HepG2 (cell line): ENCODE data around the gene OR8A1. TPM values are rescaled to one million over a fixed set of nuclear protein-coding genes. Genes with fewer than 3 reads are reported as not detected.

Source experiments
- ATAC-seq: fragments of 200-7000 bp; cut with Tn5 transposase; 3 replicates; pipeline ENCODE4 v1.9.1; 2020; ENCODE audit warnings: mild to moderate bottlenecking, moderate library complexity
- BruUV-seq: library from RNA; stranded (reverse); fragments of 400-500 nt; replicated peaks from 2 replicates; lab custom pipeline; 2021; lab: Mats Ljungman, UMichigan
- CTCF ChIA-PET: fragments of 300-600 bp; formaldehyde crosslinking; extraction: SDS; loops from one replicate; lab custom pipeline; 2021; ENCODE audit warnings: low total read pairs, inconsistent platforms, low intra/inter-chr PET ratio; lab: Yijun Ruan, JAX
- POLR2A ChIA-PET: fragments of 350-600 bp; sonication (Branson Sonifier 250); formaldehyde crosslinking; loops from one replicate; lab custom pipeline; 2020; ENCODE audit warnings: antibody characterized with exemption, inconsistent platforms; lab: Yijun Ruan, JAX
- DNase-seq: peaks from one replicate; pipeline ENCODE4 v3.0.0-alpha.2; 2015; ENCODE audit warnings: low spot score
- FAIRE-seq: peaks from 3 replicates; lab custom pipeline; 2011; peaks lifted over from hg19 to GRCh38; lab: Jason Lieb, UNC
- H2AFZ ChIP-seq: one replicate; pipeline ENCODE4 v1.6.1; 2011; ENCODE audit warnings: low read length, inconsistent platforms
- H3K27ac ChIP-seq: fragments of 300-600 bp; 3 replicates; pipeline ENCODE4 v1.8.0; 2011; ENCODE audit warnings: mixed run types, mild to moderate bottlenecking, mixed read lengths, low read length, inconsistent platforms; ENCODE audit not compliant: insufficient read depth; ENCODE audit errors: extremely low read length
- H3K27me3 ChIP-seq, 2 experiments: fragments of 200-600 bp in 1 of 2; 2 replicates in 1 of 2; 3 replicates in 1 of 2; pipeline versions ENCODE4 v1.6.0 to v1.8.0; 2011; ENCODE audit warnings: low read length in 2 of 2, mild to moderate bottlenecking in 2 of 2, moderate library complexity in 2 of 2, inconsistent platforms in 1 of 2; ENCODE audit not compliant: insufficient read depth in 2 of 2, control insufficient read depth in 1 of 2
- H3K36me3 ChIP-seq, 2 experiments: fragments of 200-600 bp in 1 of 2; replicated peaks in 1 of 2; 2 replicates in 1 of 2; 3 replicates in 1 of 2; pipeline versions ENCODE4 v1.5.1 to v1.8.0; 2011; ENCODE audit warnings: low read length in 2 of 2, inconsistent platforms in 1 of 2; ENCODE audit not compliant: insufficient read depth in 2 of 2, control insufficient read depth in 1 of 2
- H3K4me1 ChIP-seq: 2 replicates; pipeline ENCODE4 v1.5.1; 2012; ENCODE audit warnings: low read length, inconsistent platforms; ENCODE audit not compliant: insufficient read depth
- H3K4me2 ChIP-seq: 2 replicates; pipeline ENCODE4 v1.6.0; 2011; ENCODE audit warnings: low read depth, low read length, inconsistent platforms
- H3K4me3 ChIP-seq, 3 experiments: fragments of 200-600 bp in 1 of 3; sonication (generic), shearing (Covaris generic) in 1 of 3; replicated peaks in 1 of 3; 2 replicates each; pipeline ENCODE4 v1.5.1; 2011 to 2016; ENCODE audit warnings: low read length in 3 of 3, inconsistent platforms in 2 of 3, low read depth in 2 of 3, mild to moderate bottlenecking in 2 of 3, control low read depth in 1 of 3, mixed read lengths in 1 of 3; ENCODE audit not compliant: insufficient read depth in 1 of 3
- H3K79me2 ChIP-seq: one replicate; pipeline ENCODE4 v1.6.1; 2011; ENCODE audit warnings: low read length, inconsistent platforms; ENCODE audit not compliant: insufficient read depth
- H3K9ac ChIP-seq: 2 replicates; pipeline ENCODE4 v1.6.0; 2011; ENCODE audit warnings: mild to moderate bottlenecking, low read depth, low read length, inconsistent platforms; ENCODE audit not compliant: insufficient read depth
- H3K9me3 ChIP-seq: 2 replicates; pipeline ENCODE4 v1.5.1; 2012; ENCODE audit warnings: mild to moderate bottlenecking, low read length
- H4K20me1 ChIP-seq: 2 replicates; pipeline ENCODE4 v1.6.0; 2011; ENCODE audit warnings: inconsistent platforms, mild to moderate bottlenecking, low read length, moderate library complexity; ENCODE audit not compliant: insufficient read depth
- AGO1 ChIP-seq: fragments of 200-400 bp; formaldehyde crosslinking; IDR thresholded peaks from 2 replicates; pipeline ENCODE4 v1.6.1; 2017; ENCODE audit warnings: mild to moderate bottlenecking, low read depth, low read length, moderate library complexity; ENCODE audit not compliant: poor library complexity, severe bottlenecking
- CEBPZ ChIP-seq: IDR thresholded peaks from 2 replicates; pipeline ENCODE4 v1.6.1; 2012; ENCODE audit warnings: low read length, improper control_type of control experiment
- MTF1 ChIP-seq: sonication (generic); formaldehyde crosslinking; IDR thresholded peaks from 2 replicates; pipeline ENCODE4 v1.5.0; 2020; ENCODE audit warnings: missing genetic modification reagents
- SMC3 ChIP-seq: IDR thresholded peaks from 2 replicates; pipeline ENCODE4 v1.6.1; 2011; ENCODE audit warnings: low read length, improper control_type of control experiment
- ZFAT ChIP-seq: sonication (generic); formaldehyde crosslinking; conservative IDR thresholded peaks from 2 replicates; pipeline ENCODE4 v1.8.1; 2023; ENCODE audit warnings: missing genetic modification reagents, inconsistent platforms
- ZFP37 ChIP-seq: sonication (generic); formaldehyde crosslinking; IDR thresholded peaks from 2 replicates; pipeline ENCODE4 v1.4.0; 2020; ENCODE audit warnings: missing genetic modification reagents, borderline replicate concordance
- ZFP82 ChIP-seq: sonication (generic); formaldehyde crosslinking; IDR thresholded peaks from 2 replicates; pipeline ENCODE4 v1.5.1; 2020; ENCODE audit warnings: mild to moderate bottlenecking, missing genetic modification reagents, borderline replicate concordance
- ZNF660 ChIP-seq: sonication (generic); formaldehyde crosslinking; IDR thresholded peaks from 2 replicates; pipeline ENCODE4 v1.5.1; 2020; ENCODE audit warnings: mild to moderate bottlenecking, low read depth, missing genetic modification reagents, borderline replicate concordance
- ZNF883 ChIP-seq: sonication (generic); formaldehyde crosslinking; IDR thresholded peaks from 2 replicates; pipeline ENCODE4 v1.5.1; 2020; ENCODE audit warnings: mild to moderate bottlenecking, missing genetic modification reagents; ENCODE audit errors: not compliant biosample characterization
- ZSCAN29 ChIP-seq: sonication (generic); formaldehyde crosslinking; conservative IDR thresholded peaks from 2 replicates; pipeline ENCODE4 v1.4.0; 2020; ENCODE audit warnings: mild to moderate bottlenecking, missing genetic modification reagents
- ZXDC ChIP-seq: sonication (generic); formaldehyde crosslinking; IDR thresholded peaks from 2 replicates; pipeline ENCODE4 v1.5.0; 2020; ENCODE audit warnings: mild to moderate bottlenecking, missing genetic modification reagents
- WGBS: methylation state at CpG from one replicate; pipeline ENCODE4 v1.1.6; 2017; ENCODE audit warnings: low lambda C conversion rate; 5-methylcytosine and 5-hydroxymethylcytosine counted together
- in situ Hi-C: cut with HindIII; loops from 2 replicates; pipeline ENCODE4 v1.10.0; 2017; ENCODE audit warnings: low pct_unique_long_range_greater_than_20kb; ENCODE audit not compliant: extremely low pct_ligation_motif_present
- intact Hi-C: fragments of 100-400 bp; cut with micrococcal nuclease; formaldehyde crosslinking; loops from one replicate; pipeline ENCODE4 v1.10.0; 2022; ENCODE audit not compliant: unreplicated experiment
- polyA plus RNA-seq, 8 experiments: library from polyadenylated mRNA; depleted of rRNA in 3 of 8; stranded (reverse) in 7 of 8; unstranded in 1 of 8; fragments of >200 nt; fragmentation: Illumina TruSeq in 4 of 8; extraction: Trizol in 4 of 8; gene quantifications; 2 replicates each; pipeline versions ENCODE4 v1.2.1 to v1.2.3, GENCODE V29; 2011 to 2016; ENCODE audit warnings: low read depth in 4 of 8, missing spikeins in 1 of 8, mixed read lengths in 1 of 8; ENCODE audit not compliant: insufficient read depth in 1 of 8
- total RNA-seq, 5 experiments: library from RNA; depleted of rRNA; stranded (reverse); fragments of >200 nt; fragmentation: Illumina TruSeq; extraction: Trizol; gene quantifications; 2 replicates each; pipeline ENCODE4 v1.2.3, GENCODE V29; 2016; ENCODE audit warnings: low read depth in 1 of 5

The OR8A1 gene
- total and polyA plus RNA-seq, 2 of the 13 experiments (the other 11 are each of a cell fraction or from before 2014, with no cell fraction given) = not detected

GRCh38 chr11:124612045-124612444 lies 42.2 kb downstream of the OR8A1 start:
- in situ Hi-C loops (no loop called here), intact Hi-C loops (no loop called here)
- CTCF ChIA-PET = no interaction called here
- FAIRE-seq (no peak), ATAC-seq (no peak), DNase-seq (no peak)
- no peaks in the 10 kb centered on the region for H3K4me1 ChIP-seq
- no peaks in the 10 kb centered on the region for H4K20me1 ChIP-seq
- no TSS peak for BruUV-seq
- H3K9ac ChIP-seq = no peak overlapping the region
- H3K9me3 ChIP-seq = no peaks in the 10 kb centered on the region
- H3K4me2 ChIP-seq = no peak overlapping the region
- no peak overlapping the region for H3K27ac ChIP-seq
- POLR2A ChIA-PET = no interaction called here
- H3K36me3 ChIP-seq = no peaks in the 10 kb centered on the region
- no peak overlapping the region for H2AFZ ChIP-seq
- H3K27me3 ChIP-seq = peaks cover under 1 to 25% of the 10 kb centered on the region in 2 experiments; a peak in 2 of 5 replicates
- TF ChIP-seq SMC3 (no peak), ZNF660 (no peak), MTF1 (CRISPR knock-in tag) (no peak), ZFP82 (CRISPR knock-in tag) (no peak), ZSCAN29 (no peak), ZNF883 (CRISPR knock-in tag) (no peak), CEBPZ (no peak), ZXDC (CRISPR knock-in tag) (no peak), AGO1 (no peak), ZFAT (CRISPR knock-in tag) (no peak), ZFP37 (no peak)
- no peak overlapping the region for H3K4me3 ChIP-seq
- H3K79me2 ChIP-seq = no peaks in the 10 kb centered on the region
- 3% methylated on average over 3 of the region's 3 CpGs for WGBS
